ENCODE data around the gene TSG101. TPM values are rescaled to one million over a fixed set of nuclear protein-coding genes. Genes with fewer than 3 reads are reported as not detected.

Gene TSG101
- total RNA-seq, 1 donor from 2014 or later = 124 TPM

GRCh38 chr11:18495703-18496102 lies 31.0 kb downstream of the TSG101 start:
- DNase-seq (ENCODE audit: low read depth) = no peak
- no peak overlapping the region for H3K4me3 ChIP-seq (ENCODE audit: low read depth, low read length)
- TF ChIP-seq CTCF (conservative IDR thresholded peaks at IDR 0.05; ENCODE audit: low read depth, low read length) = no peak

- no peak for DNase-seq (ENCODE audit: low read depth)
- TF ChIP-seq CTCF (conservative IDR thresholded peaks at IDR 0.05; ENCODE audit: low read depth, low read length) = no peak
- no peak overlapping the region for H3K4me3 ChIP-seq (ENCODE audit: low read depth, low read length)
These were observed 31.5 kb downstream of the TSG101 start for GRCh38 chr11:18495271-18495670.

DNA sequence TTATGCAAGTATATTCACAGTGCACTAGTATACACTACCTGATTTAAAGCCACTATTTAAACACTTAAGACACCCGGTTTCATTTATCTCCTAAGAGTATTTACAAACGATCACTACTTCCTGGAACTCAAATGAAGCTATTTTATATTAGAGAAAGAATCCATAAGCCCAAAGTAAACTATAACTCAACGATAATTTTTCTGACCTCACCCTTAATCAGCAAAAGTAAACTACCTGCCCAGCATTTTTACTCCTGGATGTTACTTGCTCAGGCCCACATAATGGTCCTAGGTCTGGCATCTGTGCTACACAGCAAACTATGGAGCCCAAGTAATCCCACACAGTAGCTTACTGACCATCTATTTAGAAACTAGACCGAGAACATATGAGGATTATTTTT lies 33.4 kb downstream of the TSG101 start:
- TF ChIP-seq CTCF (conservative IDR thresholded peaks at IDR 0.05; ENCODE audit: low read depth, low read length) = no peak
- DNase-seq (ENCODE audit: low read depth) = no peak
- H3K4me3 ChIP-seq (ENCODE audit: low read depth, low read length) = no peak overlapping the region

DNA sequence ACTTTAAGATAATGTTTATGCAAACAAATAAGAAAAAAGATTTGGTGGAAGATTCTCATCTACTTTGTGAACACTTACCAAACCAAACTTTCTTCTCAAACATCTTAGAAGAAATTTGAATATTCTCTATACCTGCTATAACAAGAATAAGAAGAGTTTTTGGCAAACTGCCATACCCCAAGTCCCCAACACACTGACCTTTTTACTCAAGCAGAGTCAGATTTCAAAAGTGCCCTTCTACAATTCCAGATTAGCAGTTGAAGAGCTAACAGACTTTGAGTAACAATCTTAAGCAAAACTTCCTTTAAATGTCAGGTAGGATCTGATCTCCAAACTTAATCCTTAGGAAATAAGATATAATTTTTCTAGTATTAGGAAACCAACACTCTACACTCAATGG lies 33.9 kb downstream of the TSG101 start:
- DNase-seq (ENCODE audit: low read depth) = no peak
- no peak overlapping the region for H3K4me3 ChIP-seq (ENCODE audit: low read depth, low read length)
- no peak for TF ChIP-seq CTCF (conservative IDR thresholded peaks at IDR 0.05; ENCODE audit: low read depth, low read length)

DNA sequence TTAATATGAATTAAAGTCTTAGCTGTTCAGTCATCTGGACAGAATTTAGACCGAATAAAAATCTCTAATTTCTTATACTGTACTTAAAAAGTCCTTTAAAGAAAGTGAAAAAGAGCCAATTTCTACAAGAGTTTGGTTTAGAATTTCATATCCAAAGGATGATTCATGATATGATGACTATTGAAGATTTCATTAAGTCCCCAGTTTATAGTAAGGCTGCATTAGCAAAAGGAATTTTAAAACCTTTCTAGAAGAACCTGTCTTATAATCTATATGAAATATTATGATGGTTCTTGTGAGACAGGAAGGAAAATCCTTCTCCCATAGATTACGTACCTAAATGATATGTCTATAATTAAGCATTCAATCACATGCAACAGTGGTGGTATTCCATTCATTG lies 34.8 kb downstream of the TSG101 start:
- H3K4me3 ChIP-seq (ENCODE audit: low read depth, low read length) = no peak overlapping the region
- DNase-seq (ENCODE audit: low read depth) = no peak
- no peak for TF ChIP-seq CTCF (conservative IDR thresholded peaks at IDR 0.05; ENCODE audit: low read depth, low read length)

DNA sequence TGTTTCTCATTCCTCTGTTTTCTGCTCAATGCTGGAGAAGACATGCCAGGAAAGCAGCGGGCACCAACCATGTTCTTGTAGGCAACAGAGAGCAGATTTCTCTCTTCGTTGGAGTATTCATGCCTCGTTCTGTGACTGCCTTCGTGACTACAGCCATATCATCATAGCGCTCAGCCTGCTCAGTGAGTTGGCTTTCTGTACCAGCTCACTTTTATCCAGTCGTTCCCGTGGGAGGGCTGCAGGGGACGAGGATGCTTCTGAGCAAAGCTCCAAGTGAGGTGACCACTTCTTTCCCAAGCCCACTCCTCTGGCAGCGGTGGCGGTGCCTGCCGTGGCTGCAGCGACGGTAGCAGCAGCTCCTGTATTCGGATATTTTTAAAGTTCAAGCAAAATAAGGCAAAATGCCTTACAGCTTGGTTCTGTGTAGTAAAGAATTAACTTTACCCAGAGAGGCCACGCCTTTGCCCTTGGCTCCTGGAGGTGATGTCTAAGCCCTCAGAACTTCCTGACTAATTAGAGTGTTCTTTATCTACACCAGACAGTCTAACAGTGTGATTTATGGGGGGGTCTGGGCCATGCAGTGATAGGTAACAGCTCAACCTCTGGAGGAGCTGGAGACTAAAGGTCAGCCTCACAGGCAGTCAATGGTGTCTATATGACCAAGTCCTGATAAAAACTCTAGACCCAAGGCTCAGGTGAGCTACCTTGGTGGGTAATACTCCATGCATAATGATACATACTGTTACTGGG lies 35.8 kb downstream of the TSG101 start:
- no peak for TF ChIP-seq CTCF (conservative IDR thresholded peaks at IDR 0.05; ENCODE audit: low read depth, low read length)
- DNase-seq (ENCODE audit: low read depth) = no peak
- no peak overlapping the region for H3K4me3 ChIP-seq (ENCODE audit: low read depth, low read length)

DNA sequence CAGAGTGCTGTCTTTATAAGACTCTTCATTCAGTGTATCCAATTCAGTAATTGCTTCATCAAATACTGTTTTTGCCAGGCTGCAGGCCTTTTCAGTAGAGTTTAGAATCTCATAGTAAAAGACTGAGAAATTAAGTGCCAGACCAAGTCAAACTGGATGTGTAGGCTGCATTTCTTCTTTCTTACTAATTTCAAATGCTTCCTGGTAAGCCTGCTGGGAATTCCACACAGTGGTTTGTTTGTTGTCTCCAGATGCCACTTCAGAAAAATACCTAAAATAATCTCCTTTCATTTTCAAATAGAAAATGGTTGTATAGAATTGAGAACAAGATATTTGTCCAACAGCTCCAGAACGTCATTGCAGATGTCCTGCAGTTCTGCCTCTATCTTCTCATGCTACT lies 36.4 kb downstream of the TSG101 start:
- no peak for DNase-seq (ENCODE audit: low read depth)
- no peak for TF ChIP-seq CTCF (conservative IDR thresholded peaks at IDR 0.05; ENCODE audit: low read depth, low read length)
- no peak overlapping the region for H3K4me3 ChIP-seq (ENCODE audit: low read depth, low read length)

Measured in epithelial cell of proximal tubule (primary cell).